ENCODE data around the gene VPS11. TPM values are rescaled to one million over a fixed set of nuclear protein-coding genes. Genes with fewer than 3 reads are reported as not detected.
A peak's percentile ranks its signal among the peaks of the same experiment; 100 is the strongest.

Gene VPS11
- total and polyA plus RNA-seq, 10 of the 15 experiments (the other 5 are each of a cell fraction or from before 2014, with no cell fraction given) = 15.8 to 26.4 (median 24.5) TPM

DNA sequence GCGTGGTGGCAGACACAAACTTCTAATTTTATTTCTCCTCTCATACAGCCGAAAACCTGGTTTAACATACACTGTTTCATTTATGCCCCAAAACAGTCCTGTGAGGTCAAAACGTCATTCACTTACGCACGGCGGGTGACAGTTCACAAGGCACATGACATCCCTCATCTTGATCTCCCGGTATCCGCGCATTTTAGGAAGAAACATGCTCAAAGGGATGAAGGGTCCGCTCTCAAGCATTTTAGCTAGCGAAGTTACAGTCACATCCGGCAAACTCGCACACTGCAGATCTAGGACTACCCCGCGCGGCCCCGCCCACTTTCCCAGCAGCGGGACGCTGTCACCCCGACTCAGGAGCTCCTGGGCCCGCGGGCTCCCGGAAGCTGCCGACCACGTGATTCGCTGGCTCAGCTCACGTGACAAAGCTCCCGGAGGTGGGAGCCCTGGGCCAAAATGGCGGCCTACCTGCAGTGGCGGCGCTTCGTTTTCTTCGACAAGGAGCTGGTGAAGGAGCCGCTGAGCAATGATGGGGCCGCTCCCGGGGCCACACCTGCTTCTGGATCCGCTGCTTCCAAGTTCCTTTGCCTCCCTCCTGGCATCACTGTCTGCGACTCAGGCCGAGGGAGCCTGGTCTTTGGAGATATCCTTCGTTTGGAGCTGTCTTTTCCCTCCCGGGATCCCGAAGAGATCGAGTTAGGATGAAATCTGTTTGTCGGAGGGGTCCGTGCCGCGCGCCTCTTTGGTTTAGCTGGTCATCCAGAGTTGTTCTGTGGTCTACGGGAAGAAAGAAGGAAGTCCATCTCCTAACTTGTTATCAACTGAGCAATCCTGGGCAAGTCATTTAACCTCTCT, at the start of gene VPS11 (continued):
- peak; percentile 61; the same call in 1 of the 2 replicates for TF ChIP-seq HDGF (IDR thresholded peaks at IDR 0.05)
- 0 out of 2 replicates have a peak, but pooled peaks have one; percentile 44 for TF ChIP-seq WRNIP1 (IDR thresholded peaks at IDR 0.05; ENCODE audit: borderline replicate concordance, low read depth, low read length)
- TF ChIP-seq IKZF1 (conservative IDR thresholded peaks at IDR 0.05) = peak; percentile 73
- peak; percentile 66 for TF ChIP-seq HCFC1 (IDR thresholded peaks at IDR 0.05; ENCODE audit: low read length)
- TF ChIP-seq MYC (IDR thresholded peaks at IDR 0.05; ENCODE audit: insufficient read depth, insufficient read length, insufficient replicate concordance, low read length, severe bottlenecking) = no peak
- no peak for TF ChIP-seq TARDBP (IDR thresholded peaks at IDR 0.05; ENCODE audit: borderline replicate concordance)
- 0 out of 4 replicates have a peak, but pooled peaks have one; percentile 17 to 29 for TF ChIP-seq EP300 (IDR thresholded peaks at IDR 0.05; ENCODE audit: borderline replicate concordance in 1 of 2, control insufficient read depth in 1 of 2, low read depth in 2 of 2, low read length in 2 of 2)
- TF ChIP-seq JUND (IDR thresholded peaks at IDR 0.05; ENCODE audit: low read depth, low read length) = no peak
- no peak for TF ChIP-seq RBBP5 (conservative IDR thresholded peaks at IDR 0.05)
- TF ChIP-seq BHLHE40 (IDR thresholded peaks at IDR 0.05; ENCODE audit: borderline replicate concordance in 1 of 2, low read depth in 2 of 2, low read length in 1 of 2) = peak; percentile 87 to 97
- 0 out of 2 replicates have a peak, but pooled peaks have one; percentile 47 for TF ChIP-seq LARP7 (IDR thresholded peaks at IDR 0.05)
- TF ChIP-seq, protein P1, sequence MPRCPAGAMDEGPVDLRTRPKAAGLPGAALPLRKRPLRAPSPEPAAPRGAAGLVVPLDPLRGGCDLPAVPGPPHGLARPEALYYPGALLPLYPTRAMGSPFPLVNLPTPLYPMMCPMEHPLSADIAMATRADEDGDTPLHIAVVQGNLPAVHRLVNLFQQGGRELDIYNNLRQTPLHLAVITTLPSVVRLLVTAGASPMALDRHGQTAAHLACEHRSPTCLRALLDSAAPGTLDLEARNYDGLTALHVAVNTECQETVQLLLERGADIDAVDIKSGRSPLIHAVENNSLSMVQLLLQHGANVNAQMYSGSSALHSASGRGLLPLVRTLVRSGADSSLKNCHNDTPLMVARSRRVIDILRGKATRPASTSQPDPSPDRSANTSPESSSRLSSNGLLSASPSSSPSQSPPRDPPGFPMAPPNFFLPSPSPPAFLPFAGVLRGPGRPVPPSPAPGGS (IDR thresholded peaks at IDR 0.05; ENCODE audit: borderline replicate concordance, insufficient read depth, low read depth, low read length, poor library complexity, severe bottlenecking) = peak; percentile 45
- TF ChIP-seq, protein P2, sequence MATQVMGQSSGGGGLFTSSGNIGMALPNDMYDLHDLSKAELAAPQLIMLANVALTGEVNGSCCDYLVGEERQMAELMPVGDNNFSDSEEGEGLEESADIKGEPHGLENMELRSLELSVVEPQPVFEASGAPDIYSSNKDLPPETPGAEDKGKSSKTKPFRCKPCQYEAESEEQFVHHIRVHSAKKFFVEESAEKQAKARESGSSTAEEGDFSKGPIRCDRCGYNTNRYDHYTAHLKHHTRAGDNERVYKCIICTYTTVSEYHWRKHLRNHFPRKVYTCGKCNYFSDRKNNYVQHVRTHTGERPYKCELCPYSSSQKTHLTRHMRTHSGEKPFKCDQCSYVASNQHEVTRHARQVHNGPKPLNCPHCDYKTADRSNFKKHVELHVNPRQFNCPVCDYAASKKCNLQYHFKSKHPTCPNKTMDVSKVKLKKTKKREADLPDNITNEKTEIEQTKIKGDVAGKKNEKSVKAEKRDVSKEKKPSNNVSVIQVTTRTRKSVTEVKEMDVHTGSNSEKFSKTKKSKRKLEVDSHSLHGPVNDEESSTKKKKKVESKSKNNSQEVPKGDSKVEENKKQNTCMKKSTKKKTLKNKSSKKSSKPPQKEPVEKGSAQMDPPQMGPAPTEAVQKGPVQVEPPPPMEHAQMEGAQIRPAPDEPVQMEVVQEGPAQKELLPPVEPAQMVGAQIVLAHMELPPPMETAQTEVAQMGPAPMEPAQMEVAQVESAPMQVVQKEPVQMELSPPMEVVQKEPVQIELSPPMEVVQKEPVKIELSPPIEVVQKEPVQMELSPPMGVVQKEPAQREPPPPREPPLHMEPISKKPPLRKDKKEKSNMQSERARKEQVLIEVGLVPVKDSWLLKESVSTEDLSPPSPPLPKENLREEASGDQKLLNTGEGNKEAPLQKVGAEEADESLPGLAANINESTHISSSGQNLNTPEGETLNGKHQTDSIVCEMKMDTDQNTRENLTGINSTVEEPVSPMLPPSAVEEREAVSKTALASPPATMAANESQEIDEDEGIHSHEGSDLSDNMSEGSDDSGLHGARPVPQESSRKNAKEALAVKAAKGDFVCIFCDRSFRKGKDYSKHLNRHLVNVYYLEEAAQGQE (IDR thresholded peaks at IDR 0.05; ENCODE audit: low read depth, low read length) = no peak
- peak; percentile 85 for TF ChIP-seq MEF2B (IDR thresholded peaks at IDR 0.05; ENCODE audit: partially characterized antibody, poor library complexity, severe bottlenecking)
- no peak; the same call in 1 of the 2 replicates for TF ChIP-seq MTA2 (IDR thresholded peaks at IDR 0.05; ENCODE audit: low read depth)
- peak in 1 of 2 experiments; percentile 33; a peak in 1 of 3 replicates for TF ChIP-seq EGR1 (IDR thresholded peaks at IDR 0.05; ENCODE audit: borderline replicate concordance in 1 of 2, low read depth in 2 of 2, low read length in 2 of 2)
- TF ChIP-seq NFYA (IDR thresholded peaks at IDR 0.05; ENCODE audit: borderline replicate concordance, low read depth, low read length) = no peak
- peak; percentile 85 for TF ChIP-seq POLR2A (IDR thresholded peaks at IDR 0.05; ENCODE audit: low read depth, low read length)
- TF ChIP-seq NFIC (IDR thresholded peaks at IDR 0.05; ENCODE audit: low read depth, low read length) = peak; percentile 71; the same call in 1 of the 2 replicates
- peak; percentile 96 for TF ChIP-seq SIN3A (IDR thresholded peaks at IDR 0.05; ENCODE audit: low read depth, low read length)
- TF ChIP-seq, protein P3, sequence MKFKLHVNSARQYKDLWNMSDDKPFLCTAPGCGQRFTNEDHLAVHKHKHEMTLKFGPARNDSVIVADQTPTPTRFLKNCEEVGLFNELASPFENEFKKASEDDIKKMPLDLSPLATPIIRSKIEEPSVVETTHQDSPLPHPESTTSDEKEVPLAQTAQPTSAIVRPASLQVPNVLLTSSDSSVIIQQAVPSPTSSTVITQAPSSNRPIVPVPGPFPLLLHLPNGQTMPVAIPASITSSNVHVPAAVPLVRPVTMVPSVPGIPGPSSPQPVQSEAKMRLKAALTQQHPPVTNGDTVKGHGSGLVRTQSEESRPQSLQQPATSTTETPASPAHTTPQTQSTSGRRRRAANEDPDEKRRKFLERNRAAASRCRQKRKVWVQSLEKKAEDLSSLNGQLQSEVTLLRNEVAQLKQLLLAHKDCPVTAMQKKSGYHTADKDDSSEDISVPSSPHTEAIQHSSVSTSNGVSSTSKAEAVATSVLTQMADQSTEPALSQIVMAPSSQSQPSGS (IDR thresholded peaks at IDR 0.05; ENCODE audit: low read length) = no peak

All from GM12878 (cell line).